Measurements from ENCODE around the gene EPHA3. TPM values are rescaled to one million over a fixed set of nuclear protein-coding genes. Genes with fewer than 3 reads are reported as not detected.
A peak's percentile ranks its signal among the peaks of the same experiment; 100 is the strongest.

Gene EPHA3
- total and polyA plus RNA-seq, 5 donors from 2014 or later = not detected

GRCh38 chr3:89467898-89468363 is 360.5 kb downstream of the EPHA3 start:
- Mint-ChIP-seq H3K9me3 (peaks cover 0 to 21% (median 0%) of the 10 kb centered on the region in 7 donors), H3K4me3 (no peak overlapping the region), H3K27me3 (no peaks in the 10 kb centered on the region), H3K27ac (no peak overlapping the region), H3K4me1 (no peaks in the 10 kb centered on the region), H3K36me3 (no peaks in the 10 kb centered on the region)
- Histone ChIP-seq H3K27me3 (ENCODE audit: control insufficient read depth, insufficient read depth, low read length) (no peaks in the 10 kb centered on the region), H3K4me3 (ENCODE audit: low read depth, low read length) (no peak overlapping the region), H3K27ac (ENCODE audit: insufficient read depth, low read length, poor library complexity, severe bottlenecking) (no peak overlapping the region), H3K4me1 (ENCODE audit: control insufficient read depth, insufficient read depth, low read length, poor library complexity, severe bottlenecking) (no peaks in the 10 kb centered on the region), H3K36me3 (ENCODE audit: control insufficient read depth, insufficient read depth, low read length) (no peaks in the 10 kb centered on the region), H3K9me3 (ENCODE audit: control insufficient read depth in 2 of 2, low read length in 2 of 2) (peaks cover 0 to 3% of the 10 kb centered on the region in 2 experiments)
- no peak for DNase-seq
- ATAC-seq (ENCODE audit: low read depth in 2 of 2) = no peak

GRCh38 chr3:89472101-89472500 is 364.7 kb downstream of the EPHA3 start:
- Mint-ChIP-seq H3K9me3 (peaks cover 0 to 35% (median 4%) of the 10 kb centered on the region in 7 donors), H3K4me1 (no peaks in the 10 kb centered on the region)

GRCh38 chr3:89474333-89475130 is 367.1 kb downstream of the EPHA3 start:
- Mint-ChIP-seq H3K4me3 (no peak overlapping the region), H3K9me3 (peaks cover 0 to 27% (median 6%) of the 10 kb centered on the region in 7 donors), H3K36me3 (no peaks in the 10 kb centered on the region), H3K27me3 (no peaks in the 10 kb centered on the region), H3K27ac (no peak overlapping the region), H3K4me1 (no peaks in the 10 kb centered on the region)
- Histone ChIP-seq H3K4me1 (ENCODE audit: control insufficient read depth, insufficient read depth, low read length, poor library complexity, severe bottlenecking) (no peaks in the 10 kb centered on the region), H3K9me3 (ENCODE audit: control insufficient read depth in 2 of 2, low read length in 2 of 2) (peaks cover 6 to 10% of the 10 kb centered on the region in 2 experiments), H3K27ac (ENCODE audit: insufficient read depth, low read length, poor library complexity, severe bottlenecking) (no peak overlapping the region), H3K27me3 (ENCODE audit: control insufficient read depth, insufficient read depth, low read length) (no peaks in the 10 kb centered on the region), H3K4me3 (ENCODE audit: low read depth, low read length) (no peak overlapping the region), H3K36me3 (ENCODE audit: control insufficient read depth, insufficient read depth, low read length) (no peaks in the 10 kb centered on the region)
- ATAC-seq (ENCODE audit: low read depth in 2 of 2) (no peak), DNase-seq (no peak)

More at GRCh38 chr3:89472101-89472500, 364.7 kb downstream of the EPHA3 start:
- Histone ChIP-seq H3K4me3 (ENCODE audit: low read depth, low read length) (no peak overlapping the region), H3K36me3 (ENCODE audit: control insufficient read depth, insufficient read depth, low read length) (no peaks in the 10 kb centered on the region), H3K4me1 (ENCODE audit: control insufficient read depth, insufficient read depth, low read length, poor library complexity, severe bottlenecking) (no peaks in the 10 kb centered on the region), H3K27ac (ENCODE audit: insufficient read depth, low read length, poor library complexity, severe bottlenecking) (no peak overlapping the region), H3K27me3 (ENCODE audit: control insufficient read depth, insufficient read depth, low read length) (no peaks in the 10 kb centered on the region), H3K9me3 (ENCODE audit: control insufficient read depth in 2 of 2, low read length in 2 of 2) (peaks cover 0 to 6% of the 10 kb centered on the region in 2 experiments)
- Mint-ChIP-seq H3K36me3 (no peaks in the 10 kb centered on the region), H3K4me3 (no peak overlapping the region), H3K27ac (no peak overlapping the region), H3K27me3 (no peaks in the 10 kb centered on the region)
- ATAC-seq (ENCODE audit: low read depth in 2 of 2) = no peak
- DNase-seq = no peak

DNA sequence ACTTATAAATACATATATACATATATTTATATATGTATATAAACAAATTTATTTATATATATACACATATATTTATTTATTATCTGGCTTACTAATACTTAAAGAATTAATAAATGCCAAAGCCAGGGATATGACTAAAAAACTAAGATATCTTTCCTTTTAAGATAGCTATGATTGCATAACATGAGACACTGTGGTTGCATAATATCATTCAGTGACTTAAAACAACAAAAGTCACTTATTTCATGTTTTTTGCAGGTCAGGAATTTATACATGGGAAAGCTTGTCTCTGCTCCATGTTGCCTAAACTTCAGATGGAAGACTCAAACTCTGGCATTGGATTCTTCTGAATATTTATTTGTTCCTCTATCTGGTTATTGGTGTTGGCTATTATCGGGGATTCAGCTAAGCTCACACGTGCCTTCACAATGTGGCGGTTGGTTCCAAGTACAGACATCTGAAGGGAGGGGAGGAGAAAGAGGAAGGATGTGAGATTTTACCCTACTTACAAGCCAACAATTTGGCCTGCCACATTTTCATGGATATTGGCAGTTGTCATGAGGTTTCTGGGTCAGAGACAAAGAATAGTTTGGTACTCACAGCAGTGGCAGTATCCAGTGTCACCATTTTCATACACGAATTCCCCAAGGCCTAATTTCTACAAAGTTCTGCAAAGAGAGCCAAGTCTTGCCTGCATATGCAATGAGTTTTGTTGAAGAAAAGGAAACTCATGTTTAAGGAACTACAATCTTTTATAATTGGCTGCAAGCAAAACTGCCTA is 381.6 kb downstream of the EPHA3 start:
- Histone ChIP-seq H3K27me3 (ENCODE audit: control insufficient read depth, insufficient read depth, low read length) (no peaks in the 10 kb centered on the region), H3K4me1 (ENCODE audit: control insufficient read depth, insufficient read depth, low read length, poor library complexity, severe bottlenecking) (no peaks in the 10 kb centered on the region), H3K4me3 (ENCODE audit: low read depth, low read length) (no peak overlapping the region), H3K36me3 (ENCODE audit: control insufficient read depth, insufficient read depth, low read length) (no peaks in the 10 kb centered on the region), H3K27ac (ENCODE audit: insufficient read depth, low read length, poor library complexity, severe bottlenecking) (no peak overlapping the region), H3K9me3 (ENCODE audit: control insufficient read depth in 2 of 2, low read length in 2 of 2) (no peaks in the 10 kb centered on the region)
- Mint-ChIP-seq H3K27ac (no peak overlapping the region), H3K36me3 (no peaks in the 10 kb centered on the region), H3K4me1 (no peaks in the 10 kb centered on the region), H3K4me3 (no peak overlapping the region), H3K9me3 (peaks cover 0 to 22% (median 6%) of the 10 kb centered on the region in 7 donors), H3K27me3 (no peaks in the 10 kb centered on the region)
- no peak for ATAC-seq (ENCODE audit: low read depth in 2 of 2)
- DNase-seq = no peak

DNA sequence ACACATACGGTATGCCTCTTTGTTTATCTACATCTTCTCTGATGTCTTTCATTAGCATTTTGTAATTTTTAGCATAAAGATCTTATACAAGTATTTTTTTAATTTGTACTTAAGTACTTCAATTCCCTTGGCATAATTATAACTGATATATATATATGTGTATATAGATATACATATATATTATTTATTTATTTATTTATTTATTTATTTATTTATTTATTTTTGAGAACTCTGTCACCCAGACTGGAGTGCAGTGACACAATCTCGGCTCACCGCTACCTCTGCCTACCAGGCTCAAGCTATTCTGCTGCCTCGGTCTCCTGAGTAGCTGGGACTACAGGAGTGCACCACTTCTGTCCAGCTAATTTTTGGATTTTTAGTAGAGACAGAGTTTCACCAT is 382.7 kb downstream of the EPHA3 start:
- H3K9me3 Mint-ChIP-seq = peaks cover 0 to 14% (median 4%) of the 10 kb centered on the region in 7 donors
- no peaks in the 10 kb centered on the region for H3K36me3 Mint-ChIP-seq

DNA sequence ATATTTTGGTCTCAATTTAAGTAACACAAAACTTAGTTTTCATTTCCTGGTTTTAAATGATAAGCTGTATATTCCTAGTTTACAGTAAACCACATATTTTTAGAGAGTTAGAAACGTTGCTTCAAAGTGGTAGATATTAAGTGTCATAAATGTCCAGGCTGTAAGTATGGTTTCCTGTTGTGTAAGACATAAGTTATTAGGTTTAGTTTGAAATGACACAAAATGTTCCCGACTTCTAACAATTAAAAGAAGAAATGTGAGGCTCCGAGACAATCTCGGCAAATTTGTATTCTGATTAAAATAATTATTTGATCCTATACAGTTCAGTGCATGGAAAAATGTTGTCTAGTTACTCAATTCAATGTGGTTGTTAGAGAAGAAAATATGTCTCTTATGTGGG is 387.3 kb downstream of the EPHA3 start:
- ATAC-seq (ENCODE audit: low read depth in 2 of 2) = no peak

More for the DNA sequence above, 382.7 kb downstream of the EPHA3 start:
- H3K4me1 Mint-ChIP-seq = no peaks in the 10 kb centered on the region
- H3K4me1 ChIP-seq (ENCODE audit: control insufficient read depth, insufficient read depth, low read length, poor library complexity, severe bottlenecking) = no peaks in the 10 kb centered on the region
- no peaks in the 10 kb centered on the region for H3K9me3 ChIP-seq (ENCODE audit: control insufficient read depth in 2 of 2, low read length in 2 of 2)
- H3K27ac Mint-ChIP-seq = no peak overlapping the region
- DNase-seq (no peak), ATAC-seq (ENCODE audit: low read depth in 2 of 2) (no peak)
- H3K36me3 ChIP-seq (ENCODE audit: control insufficient read depth, insufficient read depth, low read length) = no peaks in the 10 kb centered on the region
- no peak overlapping the region for H3K27ac ChIP-seq (ENCODE audit: insufficient read depth, low read length, poor library complexity, severe bottlenecking)
- H3K27me3 ChIP-seq (ENCODE audit: control insufficient read depth, insufficient read depth, low read length) = no peaks in the 10 kb centered on the region
- no peak overlapping the region for H3K4me3 ChIP-seq (ENCODE audit: low read depth, low read length)
- no peak overlapping the region for H3K4me3 Mint-ChIP-seq
- no peaks in the 10 kb centered on the region for H3K27me3 Mint-ChIP-seq

GRCh38 chr3:89503891-89504391 is 396.5 kb downstream of the EPHA3 start:
- H3K27ac ChIP-seq (ENCODE audit: insufficient read depth, low read length, poor library complexity, severe bottlenecking) = no peak overlapping the region
- Mint-ChIP-seq H3K4me1 (no peaks in the 10 kb centered on the region), H3K9me3 (peaks cover 0 to 12% (median 5%) of the 10 kb centered on the region in 7 donors), H3K36me3 (no peaks in the 10 kb centered on the region), H3K27ac (no peak overlapping the region), H3K27me3 (no peaks in the 10 kb centered on the region), H3K4me3 (no peak overlapping the region)
- no peak for ATAC-seq (ENCODE audit: low read depth in 2 of 2)
- H3K4me3 ChIP-seq (ENCODE audit: low read depth, low read length) = no peak overlapping the region
- DNase-seq = no peak
- H3K27me3 ChIP-seq (ENCODE audit: control insufficient read depth, insufficient read depth, low read length) = no peaks in the 10 kb centered on the region
- no peaks in the 10 kb centered on the region for H3K4me1 ChIP-seq (ENCODE audit: control insufficient read depth, insufficient read depth, low read length, poor library complexity, severe bottlenecking)
- H3K36me3 ChIP-seq (ENCODE audit: control insufficient read depth, insufficient read depth, low read length) = no peaks in the 10 kb centered on the region
- H3K9me3 ChIP-seq (ENCODE audit: control insufficient read depth in 2 of 2, low read length in 2 of 2) = no peaks in the 10 kb centered on the region

More for the DNA sequence above, 387.3 kb downstream of the EPHA3 start:
- no peak for DNase-seq
- H3K27me3 ChIP-seq (ENCODE audit: control insufficient read depth, insufficient read depth, low read length) = no peaks in the 10 kb centered on the region
- Mint-ChIP-seq H3K4me1 (no peaks in the 10 kb centered on the region), H3K27ac (peak overlapping the region in 1 of 3 donors; percentile 14), H3K27me3 (no peaks in the 10 kb centered on the region), H3K4me3 (no peak overlapping the region), H3K9me3 (peaks cover 0 to 9% (median 4%) of the 10 kb centered on the region in 7 donors), H3K36me3 (no peaks in the 10 kb centered on the region)
- no peaks in the 10 kb centered on the region for H3K9me3 ChIP-seq (ENCODE audit: control insufficient read depth in 2 of 2, low read length in 2 of 2)
- no peak overlapping the region for H3K4me3 ChIP-seq (ENCODE audit: low read depth, low read length)
- no peaks in the 10 kb centered on the region for H3K4me1 ChIP-seq (ENCODE audit: control insufficient read depth, insufficient read depth, low read length, poor library complexity, severe bottlenecking)
- H3K27ac ChIP-seq (ENCODE audit: insufficient read depth, low read length, poor library complexity, severe bottlenecking) = no peak overlapping the region
- no peaks in the 10 kb centered on the region for H3K36me3 ChIP-seq (ENCODE audit: control insufficient read depth, insufficient read depth, low read length)

Data from CD4-positive, CD25-positive, alpha-beta regulatory T cell (primary cell).